Caco-2 (cell line): ENCODE measurements around the gene MYF5. TPM values are rescaled to one million over a fixed set of nuclear protein-coding genes. Genes with fewer than 3 reads are reported as not detected.

Experiments used
- BruUV-seq: library from RNA; stranded (reverse); fragments of 400-500 nt; replicated peaks from 2 replicates; lab custom pipeline; 2021; lab: Mats Ljungman, UMichigan
- CTCF ChIA-PET: fragments of 300-600 bp; sonication (Branson Sonifier 250); formaldehyde crosslinking; loops from one replicate; lab custom pipeline; 2022; ENCODE audit warnings: antibody characterized with exemption; lab: Charles Lee
- POLR2A ChIA-PET: fragments of 300-600 bp; sonication (Branson Sonifier 250); formaldehyde crosslinking; loops from one replicate; lab custom pipeline; 2022; ENCODE audit warnings: antibody characterized with exemption; lab: Charles Lee
- DNase-seq, 2 experiments: peaks; one replicate each; pipeline versions ENCODE4 v3.0.0 to v3.0.0-alpha.2; 2020 to 2022
- H3K27me3 ChIP-seq: replicated peaks from 2 replicates; pipeline ENCODE4 v1.6.0; 2011; ENCODE audit warnings: low read length; ENCODE audit not compliant: control insufficient read depth, insufficient read depth
- H3K36me3 ChIP-seq: 2 replicates; pipeline ENCODE4 v1.5.1; 2011; ENCODE audit warnings: low read length; ENCODE audit not compliant: control insufficient read depth, insufficient read depth
- H3K4me1 ChIP-seq: fragments of 250-450 bp; sonication (Bioruptor Pico); 2 replicates; pipeline ENCODE4 v1.5.1; 2020; ENCODE audit warnings: mild to moderate bottlenecking
- H3K4me3 ChIP-seq: 2 replicates; pipeline ENCODE4 v1.5.1; 2011; ENCODE audit warnings: low read depth, mild to moderate bottlenecking, control low read depth, low read length
- H3K9me3 ChIP-seq: fragments of 250-450 bp; sonication (Bioruptor Pico); 2 replicates; pipeline ENCODE4 v1.5.1; 2020; ENCODE audit warnings: mild to moderate bottlenecking, moderate library complexity
- H3K27ac Mint-ChIP-seq: one replicate; pipeline ENCODE4 v1.8.0; 2022; ENCODE audit warnings: mixed read lengths; ENCODE audit not compliant: unreplicated experiment
- H3K27me3 Mint-ChIP-seq: one replicate; pipeline ENCODE4 v1.8.0; 2022; ENCODE audit warnings: mixed read lengths; ENCODE audit not compliant: insufficient read depth, unreplicated experiment
- H3K36me3 Mint-ChIP-seq: one replicate; pipeline ENCODE4 v1.8.0; 2022; ENCODE audit warnings: mild to moderate bottlenecking, mixed read lengths; ENCODE audit not compliant: insufficient read depth, unreplicated experiment
- H3K4me1 Mint-ChIP-seq: one replicate; pipeline ENCODE4 v1.8.0; 2022; ENCODE audit warnings: low read depth, mixed read lengths; ENCODE audit not compliant: unreplicated experiment
- H3K4me3 Mint-ChIP-seq: one replicate; pipeline ENCODE4 v1.8.0; 2022; ENCODE audit warnings: mild to moderate bottlenecking, moderate library complexity, mixed read lengths; ENCODE audit not compliant: unreplicated experiment
- H3K9me3 Mint-ChIP-seq: one replicate; pipeline ENCODE4 v1.8.0; 2022; ENCODE audit warnings: mixed read lengths; ENCODE audit not compliant: unreplicated experiment
- intact Hi-C: fragments of 100-400 bp; cut with micrococcal nuclease; formaldehyde crosslinking; loops from one replicate; pipeline ENCODE4 v1.10.0; 2022; ENCODE audit not compliant: unreplicated experiment
- total RNA-seq: library from RNA; stranded (reverse); gene quantifications from 2 replicates; pipeline ENCODE4 v1.2.3, GENCODE V29; 2022
- TF ChIP-seq, protein P1 (sequence below), 2 experiments: fragments of 200-600 bp in 1 of 2; IDR thresholded peaks; 1 replicate in 1 of 2; 2 replicates in 1 of 2; pipeline versions ENCODE4 v1.5.1 to v1.8.0; 2011 to 2022; ENCODE audit warnings: antibody characterized with exemption in 1 of 2, control low read depth in 1 of 2, inconsistent platforms in 1 of 2, low read depth in 1 of 2, low read length in 1 of 2, mild to moderate bottlenecking in 1 of 2, moderate library complexity in 1 of 2; ENCODE audit not compliant: insufficient read depth in 1 of 2, severe bottlenecking in 1 of 2, unreplicated experiment in 1 of 2

Gene MYF5
- total RNA-seq, 1 experiment from 2014 or later = not detected

DNA sequence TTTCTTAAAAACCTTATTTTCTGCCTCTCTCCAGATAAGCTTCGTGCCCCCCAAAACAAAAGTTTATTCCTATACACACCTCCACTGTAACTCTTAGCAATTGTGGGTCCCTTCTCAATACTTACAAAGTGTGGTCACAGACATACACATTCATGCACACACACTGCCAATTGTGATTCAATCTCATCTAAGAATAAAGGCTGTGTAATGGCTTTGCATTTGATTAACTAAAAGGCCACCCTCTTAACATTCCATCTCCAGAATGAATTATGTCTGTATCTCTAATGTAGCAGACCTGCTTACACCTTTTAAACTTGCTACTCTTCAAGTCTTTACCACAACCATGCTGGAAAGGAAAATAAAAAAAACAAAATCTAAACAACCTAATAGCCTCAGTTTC, 49.5 kb downstream of the MYF5 start:
- H3K4me1 Mint-ChIP-seq = no peaks in the 10 kb centered on the region
- Histone ChIP-seq H3K4me3 (no peak overlapping the region), H3K9me3 (no peaks in the 10 kb centered on the region), H3K4me1 (no peaks in the 10 kb centered on the region), H3K36me3 (no peaks in the 10 kb centered on the region), H3K27me3 (no peaks in the 10 kb centered on the region)
- H3K36me3 Mint-ChIP-seq = no peaks in the 10 kb centered on the region
- peaks cover 4% of the 10 kb centered on the region for H3K27me3 Mint-ChIP-seq
- no peaks in the 10 kb centered on the region for H3K9me3 Mint-ChIP-seq
- no TSS peak for BruUV-seq
- H3K27ac Mint-ChIP-seq = no peak overlapping the region
- ChIA-PET POLR2A (no interaction called here), CTCF (no interaction called here)
- TF ChIP-seq, protein P1, sequence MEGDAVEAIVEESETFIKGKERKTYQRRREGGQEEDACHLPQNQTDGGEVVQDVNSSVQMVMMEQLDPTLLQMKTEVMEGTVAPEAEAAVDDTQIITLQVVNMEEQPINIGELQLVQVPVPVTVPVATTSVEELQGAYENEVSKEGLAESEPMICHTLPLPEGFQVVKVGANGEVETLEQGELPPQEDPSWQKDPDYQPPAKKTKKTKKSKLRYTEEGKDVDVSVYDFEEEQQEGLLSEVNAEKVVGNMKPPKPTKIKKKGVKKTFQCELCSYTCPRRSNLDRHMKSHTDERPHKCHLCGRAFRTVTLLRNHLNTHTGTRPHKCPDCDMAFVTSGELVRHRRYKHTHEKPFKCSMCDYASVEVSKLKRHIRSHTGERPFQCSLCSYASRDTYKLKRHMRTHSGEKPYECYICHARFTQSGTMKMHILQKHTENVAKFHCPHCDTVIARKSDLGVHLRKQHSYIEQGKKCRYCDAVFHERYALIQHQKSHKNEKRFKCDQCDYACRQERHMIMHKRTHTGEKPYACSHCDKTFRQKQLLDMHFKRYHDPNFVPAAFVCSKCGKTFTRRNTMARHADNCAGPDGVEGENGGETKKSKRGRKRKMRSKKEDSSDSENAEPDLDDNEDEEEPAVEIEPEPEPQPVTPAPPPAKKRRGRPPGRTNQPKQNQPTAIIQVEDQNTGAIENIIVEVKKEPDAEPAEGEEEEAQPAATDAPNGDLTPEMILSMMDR (IDR thresholded peaks at IDR 0.05; ENCODE audit: insufficient read depth in 1 of 2, low read depth in 1 of 2, low read length in 1 of 2, severe bottlenecking in 1 of 2, unreplicated experiment in 1 of 2) = no peak
- no peak for DNase-seq
- intact Hi-C loops = loop anchor here (5.0 to 10.0 kb wide), 2 partner anchors 131 to 569 kb away; no protein-coding TSS in a partner anchor
- no peak overlapping the region for H3K4me3 Mint-ChIP-seq

DNA sequence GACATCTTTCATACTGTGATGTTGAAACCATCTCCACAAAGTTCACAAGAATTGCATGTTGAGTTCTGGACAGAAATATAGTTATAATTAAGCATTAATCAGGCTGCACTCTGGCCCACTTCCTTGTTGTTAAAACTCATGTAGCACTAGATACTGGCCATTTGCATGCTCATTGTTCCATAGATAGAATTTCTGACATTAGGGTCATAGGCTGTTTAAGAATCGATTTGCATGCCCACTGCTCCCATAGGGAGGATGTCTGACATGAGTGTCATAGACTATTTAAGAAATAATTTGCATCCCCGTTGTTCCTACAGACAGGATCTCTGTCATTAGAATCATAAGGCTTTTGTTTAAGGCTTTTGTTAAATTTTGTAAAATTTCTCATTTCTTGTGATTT, 50.2 kb downstream of the MYF5 start:
- POLR2A ChIA-PET = no interaction called here
- DNase-seq = no peak
- no peaks in the 10 kb centered on the region for H3K27me3 ChIP-seq
- TF ChIP-seq, protein P1 (IDR thresholded peaks at IDR 0.05; ENCODE audit: insufficient read depth in 1 of 2, low read depth in 1 of 2, low read length in 1 of 2, severe bottlenecking in 1 of 2, unreplicated experiment in 1 of 2) = no peak
- no peaks in the 10 kb centered on the region for H3K36me3 Mint-ChIP-seq
- intact Hi-C loops = loop anchor here (5.0 to 10.0 kb wide), 2 partner anchors 132 to 570 kb away; no protein-coding TSS in a partner anchor
- H3K9me3 Mint-ChIP-seq = no peaks in the 10 kb centered on the region
- H3K36me3 ChIP-seq = no peaks in the 10 kb centered on the region
- BruUV-seq = no TSS peak
- peaks cover 3% of the 10 kb centered on the region for H3K27me3 Mint-ChIP-seq
- H3K4me3 Mint-ChIP-seq = no peak overlapping the region
- no peaks in the 10 kb centered on the region for H3K9me3 ChIP-seq
- no peaks in the 10 kb centered on the region for H3K4me1 ChIP-seq
- H3K27ac Mint-ChIP-seq = no peak overlapping the region
- no peak overlapping the region for H3K4me3 ChIP-seq
- CTCF ChIA-PET = no interaction called here
- H3K4me1 Mint-ChIP-seq = no peaks in the 10 kb centered on the region

Other genes starting within 250 kb of the MYF5 start
- gene MYF6, start 9.3 kb upstream of the MYF5 start, total RNA-seq = not detected in 2 replicates
- gene LIN7A, start 221.0 kb downstream of the MYF5 start, total RNA-seq = 16.2 and 16.4 TPM in 2 replicates